ENCODE data around the gene AKAP12.

AKAP12 gene

DNA sequence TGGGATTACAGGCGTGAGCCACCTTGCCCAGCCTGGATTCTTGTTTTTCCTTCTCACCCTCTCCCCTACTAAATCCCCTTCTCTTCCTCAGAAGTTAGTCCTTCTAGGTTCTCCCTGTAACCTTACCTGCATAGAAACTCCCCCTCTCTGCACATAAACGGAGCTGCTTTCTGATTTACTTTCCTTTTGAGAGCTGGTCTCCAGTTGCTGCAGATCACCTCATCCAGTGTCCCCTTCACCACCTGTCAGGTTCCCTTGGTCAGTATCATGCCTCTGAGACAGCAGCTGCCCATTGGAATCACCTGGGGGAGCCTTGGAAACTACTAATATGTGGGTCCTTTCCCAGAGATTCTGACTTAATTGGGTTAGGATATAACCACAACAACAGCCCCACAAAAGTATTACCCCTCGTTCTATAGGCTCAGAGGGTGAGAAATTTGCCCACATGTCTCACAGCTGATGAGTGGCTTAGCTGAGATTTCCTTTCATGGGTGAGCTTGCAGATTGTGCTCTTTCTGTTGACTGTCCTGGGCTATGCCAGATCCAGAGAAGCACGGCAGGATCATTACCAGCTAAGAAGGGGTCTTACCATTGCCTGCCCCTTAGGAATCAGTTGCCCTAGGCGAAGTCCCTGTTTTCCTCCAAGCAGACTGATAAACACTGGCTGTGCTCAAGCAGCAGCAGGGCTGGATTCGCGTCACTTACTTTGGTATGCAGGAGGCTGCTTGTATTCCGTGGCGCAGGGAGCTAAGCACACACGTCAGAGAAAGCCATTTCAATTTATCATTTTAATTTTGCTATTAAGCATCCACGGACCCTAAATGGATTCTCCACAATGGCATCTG lies 51.3 kb downstream of the AKAP12 start:
- Histone ChIP-seq H3K9me3 (ENCODE audit: control insufficient read depth in 2 of 2, low read length in 2 of 2) (no peaks in the 10 kb centered on the region), H3K36me3 (ENCODE audit: control insufficient read depth in 2 of 2, insufficient read depth in 2 of 2, low read length in 2 of 2) (no peaks in the 10 kb centered on the region), H3K4me3 (ENCODE audit: low read length in 2 of 2) (no peak overlapping the region), H3K27ac (ENCODE audit: low read depth in 2 of 2, low read length in 2 of 2) (peak overlapping the region; percentile 48 to 57), H3K27me3 (ENCODE audit: control insufficient read depth in 2 of 2, insufficient read depth in 2 of 2, low read length in 2 of 2) (no peaks in the 10 kb centered on the region), H3K4me1 (ENCODE audit: control insufficient read depth in 2 of 2, insufficient read depth in 2 of 2, low read length in 2 of 2) (peaks cover 2 to 4% of the 10 kb centered on the region in 2 donors), H3K9ac (ENCODE audit: low read depth in 1 of 2, low read length in 2 of 2) (no peak overlapping the region)

DNA sequence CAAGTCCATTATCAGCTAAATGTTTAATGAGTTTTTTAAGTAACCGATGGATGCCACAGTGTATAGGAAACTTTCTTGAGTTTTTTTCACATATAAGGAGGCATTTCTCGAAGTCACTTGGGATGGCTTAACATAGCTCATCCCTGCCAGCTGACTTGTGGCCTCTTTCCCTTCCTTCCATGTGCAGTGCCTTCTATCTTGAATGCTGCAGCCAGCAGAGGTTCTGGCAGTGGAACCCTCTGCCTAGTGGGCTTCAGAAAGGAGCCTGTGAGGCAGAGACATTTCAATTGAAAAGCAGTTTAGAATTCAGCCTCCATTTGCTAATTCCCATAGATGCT lies 51.9 kb downstream of the AKAP12 start:
- Histone ChIP-seq H3K4me3 (ENCODE audit: low read length in 2 of 2) (no peak overlapping the region), H3K27ac (ENCODE audit: low read depth in 2 of 2, low read length in 2 of 2) (peak overlapping the region; percentile 48 to 57), H3K36me3 (ENCODE audit: control insufficient read depth in 2 of 2, insufficient read depth in 2 of 2, low read length in 2 of 2) (no peaks in the 10 kb centered on the region), H3K27me3 (ENCODE audit: control insufficient read depth in 2 of 2, insufficient read depth in 2 of 2, low read length in 2 of 2) (no peaks in the 10 kb centered on the region), H3K4me1 (ENCODE audit: control insufficient read depth in 2 of 2, insufficient read depth in 2 of 2, low read length in 2 of 2) (peaks cover 2 to 4% of the 10 kb centered on the region in 2 donors), H3K9ac (ENCODE audit: low read depth in 1 of 2, low read length in 2 of 2) (no peak overlapping the region), H3K9me3 (ENCODE audit: control insufficient read depth in 2 of 2, low read length in 2 of 2) (no peaks in the 10 kb centered on the region)

DNA sequence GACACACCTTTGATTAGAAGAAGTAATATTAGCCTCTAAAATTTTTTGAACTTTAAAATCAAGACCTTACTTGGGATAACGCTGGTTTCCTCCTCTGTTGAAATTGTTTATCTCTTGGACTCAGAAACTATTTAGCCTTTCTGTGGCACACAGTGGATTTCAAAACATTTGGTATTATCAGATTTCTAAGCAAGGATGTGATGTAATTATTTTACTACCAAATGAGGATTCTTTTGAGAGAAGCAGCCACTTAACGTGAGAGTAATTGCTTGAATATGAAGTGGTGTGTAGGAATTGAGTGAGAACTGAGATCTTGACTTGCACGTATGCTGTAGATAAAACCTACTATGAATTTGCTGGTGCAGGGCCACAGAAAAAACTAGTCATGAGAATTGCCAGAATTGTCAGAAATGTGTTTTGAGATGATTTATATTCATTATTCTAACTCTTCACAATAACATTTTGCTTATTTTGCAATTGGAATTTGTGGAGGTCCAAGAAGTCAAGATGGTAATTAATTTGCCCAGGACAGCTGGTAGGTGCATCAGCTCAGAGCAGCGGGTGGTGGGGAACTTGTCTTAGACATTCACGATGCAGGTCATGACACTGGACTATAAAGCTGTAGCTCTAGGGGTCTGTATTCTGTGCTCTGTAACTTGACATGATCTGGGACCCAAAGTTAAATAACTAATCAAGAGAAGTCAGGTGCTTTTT lies 53.4 kb downstream of the AKAP12 start:
- Histone ChIP-seq H3K36me3 (ENCODE audit: control insufficient read depth in 2 of 2, insufficient read depth in 2 of 2, low read length in 2 of 2) (no peaks in the 10 kb centered on the region), H3K4me3 (ENCODE audit: low read length in 2 of 2) (no peak overlapping the region), H3K9me3 (ENCODE audit: control insufficient read depth in 2 of 2, low read length in 2 of 2) (no peaks in the 10 kb centered on the region), H3K4me1 (ENCODE audit: control insufficient read depth in 2 of 2, insufficient read depth in 2 of 2, low read length in 2 of 2) (peaks cover 2 to 4% of the 10 kb centered on the region in 2 donors), H3K27me3 (ENCODE audit: control insufficient read depth in 2 of 2, insufficient read depth in 2 of 2, low read length in 2 of 2) (no peaks in the 10 kb centered on the region), H3K27ac (ENCODE audit: low read depth in 2 of 2, low read length in 2 of 2) (peak overlapping the region in 1 of 2 donors; percentile 48), H3K9ac (ENCODE audit: low read depth in 1 of 2, low read length in 2 of 2) (no peak overlapping the region)

DNA sequence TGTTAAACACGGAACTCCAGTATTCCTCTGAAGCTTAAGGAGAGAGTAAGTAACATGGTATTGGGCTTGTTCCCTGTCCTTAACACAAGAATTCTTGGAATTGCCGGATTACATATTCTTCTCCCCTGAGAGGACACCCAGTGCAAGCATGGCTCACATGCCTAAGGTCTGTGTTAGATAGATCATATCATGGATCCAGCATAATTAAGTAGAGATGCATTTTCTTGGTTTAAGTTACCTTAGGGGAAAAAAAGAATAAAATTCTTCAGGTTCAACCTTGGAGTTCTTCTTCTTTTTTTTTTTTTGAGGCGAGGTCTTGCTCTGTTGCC lies 53.9 kb downstream of the AKAP12 start:
- no peaks in the 10 kb centered on the region for H3K36me3 ChIP-seq (ENCODE audit: control insufficient read depth in 2 of 2, insufficient read depth in 2 of 2, low read length in 2 of 2)
- no peaks in the 10 kb centered on the region for H3K9me3 ChIP-seq (ENCODE audit: control insufficient read depth in 2 of 2, low read length in 2 of 2)
- no peaks in the 10 kb centered on the region for H3K27me3 ChIP-seq (ENCODE audit: control insufficient read depth in 2 of 2, insufficient read depth in 2 of 2, low read length in 2 of 2)
- H3K4me3 ChIP-seq (ENCODE audit: low read length in 2 of 2), result no peak overlapping the region
- H3K4me1 ChIP-seq (ENCODE audit: control insufficient read depth in 2 of 2, insufficient read depth in 2 of 2, low read length in 2 of 2), result peaks cover 2 to 4% of the 10 kb centered on the region in 2 donors
- H3K9ac ChIP-seq (ENCODE audit: low read depth in 1 of 2, low read length in 2 of 2), result no peak overlapping the region
- H3K27ac ChIP-seq (ENCODE audit: low read depth in 2 of 2, low read length in 2 of 2), result no peak overlapping the region

DNA sequence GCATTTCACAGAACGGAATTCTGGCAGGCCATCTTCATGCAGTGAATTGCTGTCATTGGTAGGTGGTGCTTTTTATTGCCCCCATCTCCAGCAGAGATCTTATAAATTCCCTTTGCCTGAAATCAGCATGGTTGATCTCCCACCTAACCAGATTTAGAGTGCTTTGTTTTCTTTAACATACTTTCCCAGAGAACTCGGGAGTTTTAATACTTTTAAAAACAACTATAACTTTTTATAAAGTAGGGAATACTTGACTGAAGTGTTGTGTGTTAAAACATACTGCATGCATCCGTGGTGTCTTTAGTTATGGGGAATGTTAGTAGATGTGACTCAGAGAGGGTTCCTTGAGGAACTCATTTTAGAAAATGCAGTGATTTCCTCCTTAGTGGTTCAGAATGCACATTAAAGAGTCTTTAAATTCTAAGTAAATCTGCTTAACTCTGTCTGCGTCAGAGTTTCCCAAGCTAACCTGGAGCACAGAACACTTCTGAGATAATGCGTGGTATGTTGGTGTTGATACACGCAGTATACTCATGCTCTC lies 54.9 kb downstream of the AKAP12 start:
- Histone ChIP-seq H3K9ac (ENCODE audit: low read depth in 1 of 2, low read length in 2 of 2) (no peak overlapping the region), H3K27ac (ENCODE audit: low read depth in 2 of 2, low read length in 2 of 2) (no peak overlapping the region), H3K4me1 (ENCODE audit: control insufficient read depth in 2 of 2, insufficient read depth in 2 of 2, low read length in 2 of 2) (peaks cover 2 to 4% of the 10 kb centered on the region in 2 donors), H3K27me3 (ENCODE audit: control insufficient read depth in 2 of 2, insufficient read depth in 2 of 2, low read length in 2 of 2) (no peaks in the 10 kb centered on the region), H3K4me3 (ENCODE audit: low read length in 2 of 2) (no peak overlapping the region), H3K36me3 (ENCODE audit: control insufficient read depth in 2 of 2, insufficient read depth in 2 of 2, low read length in 2 of 2) (no peaks in the 10 kb centered on the region), H3K9me3 (ENCODE audit: control insufficient read depth in 2 of 2, low read length in 2 of 2) (no peaks in the 10 kb centered on the region)

DNA sequence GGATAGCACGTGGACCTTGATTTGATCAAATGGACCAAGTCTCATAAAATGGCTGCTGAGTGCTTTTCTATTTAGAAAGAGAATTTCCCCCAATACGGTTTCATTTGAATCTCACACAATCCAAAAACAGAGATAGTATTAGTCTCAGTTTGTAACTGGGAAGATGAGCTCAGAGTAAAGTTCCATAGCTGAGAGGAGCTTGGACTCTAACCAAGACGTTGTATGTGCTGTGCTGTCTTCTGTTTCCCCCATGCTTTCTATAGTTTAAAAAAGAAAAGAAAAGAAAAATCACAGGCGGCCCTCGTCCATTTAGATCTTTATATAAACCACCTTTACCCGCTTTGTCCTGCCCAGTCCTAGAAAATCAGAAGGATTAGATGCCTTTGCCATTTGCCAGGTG lies 58.1 kb downstream of the AKAP12 start:
- Histone ChIP-seq H3K9ac (ENCODE audit: low read depth in 1 of 2, low read length in 2 of 2) (no peak overlapping the region), H3K27me3 (ENCODE audit: control insufficient read depth in 2 of 2, insufficient read depth in 2 of 2, low read length in 2 of 2) (no peaks in the 10 kb centered on the region), H3K4me1 (ENCODE audit: control insufficient read depth in 2 of 2, insufficient read depth in 2 of 2, low read length in 2 of 2) (peaks cover 0 to 2% of the 10 kb centered on the region in 2 donors), H3K36me3 (ENCODE audit: control insufficient read depth in 2 of 2, insufficient read depth in 2 of 2, low read length in 2 of 2) (no peaks in the 10 kb centered on the region), H3K9me3 (ENCODE audit: control insufficient read depth in 2 of 2, low read length in 2 of 2) (no peaks in the 10 kb centered on the region), H3K4me3 (ENCODE audit: low read length in 2 of 2) (no peak overlapping the region), H3K27ac (ENCODE audit: low read depth in 2 of 2, low read length in 2 of 2) (no peak overlapping the region)

DNA sequence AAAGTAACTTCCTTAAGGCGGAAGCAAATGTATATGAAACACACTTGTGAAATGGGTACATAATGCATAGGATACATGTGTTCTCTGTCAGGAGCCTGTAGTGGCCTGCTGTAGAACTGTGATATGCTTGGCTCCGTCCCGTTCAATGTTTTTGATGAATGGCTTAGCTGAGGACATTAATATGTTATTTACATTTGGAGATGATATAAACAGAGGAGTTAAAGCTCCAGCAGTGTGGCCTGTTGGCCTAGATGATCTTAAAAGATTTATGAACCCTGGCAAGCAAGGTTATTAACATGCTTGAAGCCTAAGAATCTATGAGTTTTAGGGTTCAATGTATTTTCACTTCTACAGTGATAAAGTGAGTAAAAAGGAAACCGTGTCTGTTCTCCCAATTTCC lies 59.2 kb downstream of the AKAP12 start:
- Histone ChIP-seq H3K36me3 (ENCODE audit: control insufficient read depth in 2 of 2, insufficient read depth in 2 of 2, low read length in 2 of 2) (no peaks in the 10 kb centered on the region), H3K4me3 (ENCODE audit: low read length in 2 of 2) (no peak overlapping the region), H3K9ac (ENCODE audit: low read depth in 1 of 2, low read length in 2 of 2) (no peak overlapping the region), H3K27me3 (ENCODE audit: control insufficient read depth in 2 of 2, insufficient read depth in 2 of 2, low read length in 2 of 2) (no peaks in the 10 kb centered on the region), H3K9me3 (ENCODE audit: control insufficient read depth in 2 of 2, low read length in 2 of 2) (no peaks in the 10 kb centered on the region), H3K27ac (ENCODE audit: low read depth in 2 of 2, low read length in 2 of 2) (no peak overlapping the region), H3K4me1 (ENCODE audit: control insufficient read depth in 2 of 2, insufficient read depth in 2 of 2, low read length in 2 of 2) (no peaks in the 10 kb centered on the region)

DNA sequence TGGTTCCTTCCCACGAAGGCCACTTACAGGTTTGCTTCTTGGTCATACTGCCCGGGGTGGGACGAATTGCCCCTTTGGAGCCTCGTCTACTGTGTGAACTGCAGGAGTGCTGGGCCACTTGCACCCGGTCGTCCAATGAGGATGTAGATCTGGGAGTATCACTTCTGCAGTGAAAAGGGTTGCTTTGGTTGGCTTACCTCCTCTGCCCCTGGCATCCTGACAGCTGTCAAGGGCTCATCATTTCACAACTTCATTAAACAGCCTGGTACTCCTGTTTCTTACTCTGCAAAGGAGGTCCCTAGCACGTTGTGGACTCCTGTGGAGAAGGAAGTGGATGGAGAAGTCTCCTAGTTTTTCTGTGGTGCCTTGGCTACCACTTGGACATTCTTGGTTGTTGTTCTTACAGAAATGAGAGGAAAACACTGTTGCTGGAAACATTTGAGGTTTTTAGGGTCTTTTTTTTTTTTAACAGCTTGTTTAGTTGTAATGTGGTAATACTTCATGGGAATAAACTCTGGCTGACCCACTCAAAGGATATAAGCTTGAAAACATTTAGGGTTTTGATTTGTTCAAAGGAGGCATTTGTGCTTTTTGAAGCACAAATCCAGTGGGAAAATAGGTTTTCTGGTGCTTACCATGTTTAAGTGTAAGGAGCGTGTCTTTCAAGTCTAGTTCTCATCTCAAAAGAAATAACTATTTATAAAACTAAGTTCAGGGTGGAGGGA lies 60.7 kb downstream of the AKAP12 start:
- no peaks in the 10 kb centered on the region for H3K4me1 ChIP-seq (ENCODE audit: control insufficient read depth in 2 of 2, insufficient read depth in 2 of 2, low read length in 2 of 2)
- H3K27me3 ChIP-seq (ENCODE audit: control insufficient read depth in 2 of 2, insufficient read depth in 2 of 2, low read length in 2 of 2), result no peaks in the 10 kb centered on the region
- no peaks in the 10 kb centered on the region for H3K36me3 ChIP-seq (ENCODE audit: control insufficient read depth in 2 of 2, insufficient read depth in 2 of 2, low read length in 2 of 2)
- peak overlapping the region in 1 of 2 donors; percentile 32 for H3K27ac ChIP-seq (ENCODE audit: low read depth in 2 of 2, low read length in 2 of 2)
- H3K9ac ChIP-seq (ENCODE audit: low read depth in 1 of 2, low read length in 2 of 2), result no peak overlapping the region
- H3K4me3 ChIP-seq (ENCODE audit: low read length in 2 of 2), result no peak overlapping the region
- H3K9me3 ChIP-seq (ENCODE audit: control insufficient read depth in 2 of 2, low read length in 2 of 2), result no peaks in the 10 kb centered on the region

DNA sequence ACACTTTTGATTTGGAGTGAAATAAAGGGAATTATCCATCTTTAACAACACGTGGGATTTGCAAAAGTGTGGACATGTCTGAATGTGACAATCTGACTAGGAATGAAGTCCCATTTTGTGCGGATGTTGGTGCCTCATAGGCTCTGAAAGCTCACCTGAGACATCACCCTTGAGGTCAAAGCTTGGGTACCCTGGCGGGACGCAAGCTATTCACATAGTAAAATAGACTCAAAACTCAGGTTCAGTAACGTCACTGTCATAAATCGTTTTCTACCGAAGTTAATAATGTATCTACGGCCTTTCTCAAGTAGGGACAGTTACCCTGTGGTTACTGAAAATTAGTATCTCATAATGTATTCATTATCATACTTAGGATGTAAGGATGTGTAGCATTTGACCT lies 61.8 kb downstream of the AKAP12 start:
- Histone ChIP-seq H3K27ac (ENCODE audit: low read depth in 2 of 2, low read length in 2 of 2) (no peak overlapping the region), H3K4me1 (ENCODE audit: control insufficient read depth in 2 of 2, insufficient read depth in 2 of 2, low read length in 2 of 2) (no peaks in the 10 kb centered on the region), H3K27me3 (ENCODE audit: control insufficient read depth in 2 of 2, insufficient read depth in 2 of 2, low read length in 2 of 2) (no peaks in the 10 kb centered on the region)

DNA sequence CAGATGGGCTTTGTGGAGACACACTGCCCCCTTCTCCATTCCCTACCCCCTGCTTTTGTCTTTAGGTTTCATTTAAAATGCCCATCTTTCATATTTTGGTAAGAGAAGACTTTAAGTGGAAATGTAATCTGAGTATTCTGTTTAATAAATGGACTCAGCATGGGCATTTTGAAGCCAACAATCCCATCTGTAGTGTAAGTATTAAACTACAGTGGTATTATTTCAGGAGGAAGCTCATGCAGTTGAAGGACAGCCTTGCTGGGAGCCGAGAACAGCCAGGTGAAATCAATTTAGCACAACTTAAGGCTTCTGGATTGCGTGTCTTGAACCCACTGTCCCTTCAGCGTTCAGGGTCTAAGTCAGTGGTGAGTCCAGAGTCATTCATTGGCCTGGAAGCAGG lies 63.5 kb downstream of the AKAP12 start:
- Histone ChIP-seq H3K36me3 (ENCODE audit: control insufficient read depth in 2 of 2, insufficient read depth in 2 of 2, low read length in 2 of 2) (no peaks in the 10 kb centered on the region), H3K4me1 (ENCODE audit: control insufficient read depth in 2 of 2, insufficient read depth in 2 of 2, low read length in 2 of 2) (no peaks in the 10 kb centered on the region), H3K9ac (ENCODE audit: low read depth in 1 of 2, low read length in 2 of 2) (no peak overlapping the region), H3K4me3 (ENCODE audit: low read length in 2 of 2) (no peak overlapping the region), H3K9me3 (ENCODE audit: control insufficient read depth in 2 of 2, low read length in 2 of 2) (no peaks in the 10 kb centered on the region), H3K27me3 (ENCODE audit: control insufficient read depth in 2 of 2, insufficient read depth in 2 of 2, low read length in 2 of 2) (no peaks in the 10 kb centered on the region), H3K27ac (ENCODE audit: low read depth in 2 of 2, low read length in 2 of 2) (no peak overlapping the region)

More for the DNA sequence above, 61.8 kb downstream of the AKAP12 start:
- Histone ChIP-seq H3K9me3 (ENCODE audit: control insufficient read depth in 2 of 2, low read length in 2 of 2) (no peaks in the 10 kb centered on the region), H3K36me3 (ENCODE audit: control insufficient read depth in 2 of 2, insufficient read depth in 2 of 2, low read length in 2 of 2) (no peaks in the 10 kb centered on the region), H3K4me3 (ENCODE audit: low read length in 2 of 2) (no peak overlapping the region), H3K9ac (ENCODE audit: low read depth in 1 of 2, low read length in 2 of 2) (no peak overlapping the region)

Data from mucosa of rectum (tissue), 2 donors.